ENCODE data around the gene TCEANC.
"Not testable (repeated sequence)": the region's sequence is repeated elsewhere in the genome, so short reads cannot be mapped to it uniquely, and the experiment has no call there.

TCEANC gene

DNA sequence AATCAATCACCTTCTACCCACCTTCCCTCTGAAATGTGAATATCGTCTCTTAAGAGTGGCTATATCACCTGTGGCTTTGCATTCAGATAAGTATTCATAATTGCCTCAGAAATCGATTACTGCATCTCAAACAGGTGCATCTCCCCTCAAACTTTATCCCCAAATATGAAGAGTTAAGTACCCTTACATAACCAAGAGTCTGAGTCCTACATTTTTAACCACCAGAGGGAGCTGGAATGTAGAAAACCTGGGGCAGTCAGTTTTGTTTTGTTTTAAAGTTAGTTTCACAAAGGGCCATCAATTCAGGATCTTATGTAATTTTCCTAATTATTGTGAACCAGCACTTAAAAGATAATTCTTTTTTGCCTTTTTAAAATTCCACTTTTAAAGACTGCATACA is 5.7 kb downstream of the TCEANC start:
- DNase-seq, result no peak

DNA sequence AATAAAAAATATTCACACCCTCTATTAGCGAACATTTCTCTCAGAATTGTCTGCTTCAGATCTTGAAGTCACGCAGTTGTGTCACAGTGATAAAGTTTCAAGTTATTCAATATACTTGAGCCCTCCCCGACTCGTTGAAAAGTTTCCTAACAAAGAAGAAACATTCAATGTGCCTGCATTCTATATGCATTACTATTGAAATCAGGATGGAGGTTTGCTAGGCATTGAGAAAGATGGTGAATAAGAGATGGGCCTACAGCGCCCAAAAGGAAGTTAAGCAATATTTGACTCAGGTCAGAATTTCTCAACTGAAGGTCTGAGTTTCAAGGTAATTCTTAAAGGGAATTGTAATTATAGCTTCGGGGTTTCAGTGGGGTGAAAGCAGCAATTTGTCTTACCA is 6.1 kb downstream of the TCEANC start:
- DNase-seq, result no peak

DNA sequence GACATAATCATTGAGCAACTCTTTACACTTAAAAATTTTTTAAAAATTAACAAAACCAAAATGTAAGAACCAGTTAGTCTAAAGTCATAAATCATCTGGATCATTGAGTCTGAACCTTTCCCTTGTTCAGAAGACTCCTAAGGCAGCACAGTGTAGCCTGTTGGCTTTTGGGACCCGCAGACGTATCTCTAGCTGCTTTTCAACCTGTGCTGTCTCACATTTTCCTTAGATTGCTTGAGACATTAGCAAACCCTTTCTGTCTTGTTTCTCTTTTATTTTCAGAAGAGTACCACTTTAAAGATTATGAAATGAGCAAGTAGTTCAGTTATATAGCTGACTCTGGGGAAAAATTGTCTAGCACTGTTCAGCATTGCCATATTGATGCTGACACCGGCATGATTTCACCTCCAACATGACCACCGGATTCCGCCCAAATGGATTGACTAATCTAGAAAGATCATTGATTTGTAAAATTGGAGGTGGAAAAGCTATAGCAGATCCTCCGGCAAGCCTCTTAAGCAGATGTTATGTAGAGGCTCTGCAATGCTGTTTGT is 8.9 kb downstream of the TCEANC start:
- DNase-seq, result no peak

DNA sequence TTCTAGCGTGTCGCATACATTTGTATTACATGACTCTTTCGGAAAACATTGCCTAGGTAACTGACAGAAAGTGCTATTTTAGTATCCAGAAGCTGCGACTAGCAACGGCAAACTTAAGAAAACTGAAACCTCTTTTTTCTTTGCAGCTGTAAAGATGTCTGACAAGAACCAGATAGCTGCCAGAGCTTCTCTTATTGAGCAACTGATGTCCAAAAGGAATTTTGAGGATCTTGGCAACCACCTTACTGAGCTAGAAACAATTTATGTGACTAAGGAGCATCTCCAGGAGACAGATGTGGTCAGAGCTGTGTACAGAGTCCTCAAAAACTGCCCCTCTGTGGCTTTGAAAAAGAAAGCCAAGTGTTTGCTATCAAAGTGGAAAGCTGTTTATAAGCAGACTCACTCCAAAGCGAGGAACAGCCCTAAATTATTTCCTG is 9.4 kb downstream of the TCEANC start:
- no peak for DNase-seq

DNA sequence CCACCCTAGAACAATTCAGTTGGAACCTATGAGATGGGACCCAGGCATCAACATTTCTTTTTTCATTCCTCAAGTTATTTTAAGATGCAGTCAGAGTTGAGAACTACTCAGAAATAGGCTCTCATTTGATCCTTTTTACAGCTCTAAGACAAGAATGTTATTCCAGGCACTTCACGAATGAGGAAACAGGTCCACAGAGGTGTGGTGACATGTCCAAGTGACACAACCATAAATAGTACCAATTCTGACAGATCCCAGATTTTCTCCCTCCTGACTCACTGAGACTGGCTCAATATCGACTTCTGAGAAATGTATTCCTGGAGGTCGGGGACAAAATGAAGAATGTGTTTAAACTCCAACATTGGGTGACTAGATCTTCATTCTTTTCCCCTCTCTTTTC is 11.1 kb downstream of the TCEANC start:
- DNase-seq, result no peak

DNA sequence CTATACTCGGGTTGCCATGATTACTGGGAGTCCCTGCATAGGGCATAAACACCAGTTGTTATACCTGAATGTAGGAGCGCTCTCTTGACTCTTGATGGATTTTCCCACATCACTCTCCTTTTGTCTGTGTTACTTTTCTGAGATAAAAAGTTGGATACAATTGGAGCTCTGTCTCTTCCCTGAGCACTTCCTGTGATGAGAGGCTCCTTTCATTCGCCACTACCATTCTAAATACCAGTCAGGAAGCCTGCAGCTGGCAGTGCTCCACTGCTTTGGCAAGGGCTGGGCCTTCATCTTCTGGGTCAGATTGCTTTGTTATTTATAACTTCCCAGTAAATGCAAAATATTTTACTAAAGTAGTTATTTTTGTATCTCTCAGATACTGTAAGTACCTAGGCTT is 13.9 kb downstream of the TCEANC start:
- DNase-seq, result no peak

DNA sequence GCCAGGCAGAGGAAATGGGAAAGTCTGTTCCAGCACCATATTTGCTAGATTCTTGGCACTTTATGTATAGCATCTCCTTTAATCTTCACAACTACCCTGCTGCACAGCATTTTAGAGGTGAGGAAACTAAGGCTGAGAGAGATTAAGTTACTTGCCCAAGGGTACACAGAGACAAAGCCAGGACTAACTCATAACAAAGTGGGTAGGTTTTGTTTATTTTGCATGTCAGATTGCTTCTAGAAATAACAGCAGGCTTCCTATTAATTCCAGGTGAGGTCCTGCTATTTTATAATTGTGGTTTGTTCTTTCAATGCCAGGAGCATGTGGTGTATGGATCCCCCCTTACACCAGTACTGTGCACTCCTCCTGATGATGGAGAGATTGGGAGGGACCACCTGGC is 15.0 kb downstream of the TCEANC start:
- DNase-seq, result no peak

DNA sequence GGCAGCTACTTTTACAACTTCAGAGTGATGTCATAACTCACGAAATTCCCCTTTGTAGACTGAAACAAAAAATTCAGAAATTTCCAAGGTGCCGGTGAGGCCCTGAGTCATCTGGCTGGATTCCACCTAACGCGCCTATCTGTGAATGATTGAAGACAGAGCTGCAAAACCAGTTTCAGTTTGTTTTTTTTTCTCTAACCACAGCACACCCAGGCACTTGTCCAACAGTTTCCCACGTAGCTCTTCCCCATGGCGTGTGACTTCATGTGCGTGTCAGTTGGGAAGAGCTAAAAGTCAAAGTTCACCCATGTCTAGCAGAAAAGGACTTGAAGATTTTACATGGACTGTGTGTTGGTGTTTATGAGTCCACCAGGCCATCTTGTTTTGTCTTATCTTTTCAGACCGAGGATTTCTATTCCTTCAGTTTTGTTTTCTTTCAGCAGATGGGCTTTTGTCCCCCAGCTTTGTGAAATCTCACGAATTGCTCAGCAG is 16.4 kb downstream of the TCEANC start:
- peak in 1 of 2 donors; percentile 61 for DNase-seq

DNA sequence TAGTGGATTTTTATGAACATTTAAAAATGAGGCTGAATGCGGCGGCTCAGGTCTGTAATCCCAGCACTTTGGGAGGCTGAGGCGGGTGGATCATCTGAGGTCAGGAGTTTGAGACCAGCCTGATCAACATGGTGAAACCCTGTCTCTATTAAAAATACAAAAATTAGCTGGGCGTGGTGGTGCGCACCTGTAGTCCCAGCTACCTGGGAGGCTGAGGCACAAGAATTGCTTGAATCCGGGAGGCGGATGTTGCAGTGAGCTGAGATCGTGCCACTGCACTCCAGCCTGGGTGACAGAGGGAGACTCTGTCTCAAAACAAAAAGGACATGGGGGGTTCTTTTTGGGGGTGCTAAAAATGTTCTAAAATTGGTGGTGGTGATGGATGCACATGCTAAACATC is 16.8 kb downstream of the TCEANC start:
- not testable (repeated sequence) for DNase-seq

DNA sequence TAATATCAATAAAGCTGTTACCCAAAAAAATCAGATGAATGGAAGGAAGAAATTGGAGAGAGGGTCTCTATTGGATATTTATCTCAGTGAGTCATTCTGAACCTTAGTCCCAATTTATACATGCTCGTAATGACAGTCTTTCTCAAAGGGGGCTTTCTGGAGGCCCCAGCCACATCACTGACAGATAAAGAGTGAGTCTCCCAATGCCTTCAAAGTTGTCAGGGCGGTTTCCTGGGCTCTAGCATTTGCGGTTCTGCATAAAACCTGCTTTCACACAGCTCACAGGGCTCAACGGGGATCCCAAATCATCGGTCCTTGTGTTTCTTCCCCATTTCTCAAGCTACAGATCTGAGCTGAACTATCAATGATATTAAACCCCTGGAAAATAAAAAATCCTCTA is 17.3 kb downstream of the TCEANC start:
- DNase-seq, result no peak

DNA sequence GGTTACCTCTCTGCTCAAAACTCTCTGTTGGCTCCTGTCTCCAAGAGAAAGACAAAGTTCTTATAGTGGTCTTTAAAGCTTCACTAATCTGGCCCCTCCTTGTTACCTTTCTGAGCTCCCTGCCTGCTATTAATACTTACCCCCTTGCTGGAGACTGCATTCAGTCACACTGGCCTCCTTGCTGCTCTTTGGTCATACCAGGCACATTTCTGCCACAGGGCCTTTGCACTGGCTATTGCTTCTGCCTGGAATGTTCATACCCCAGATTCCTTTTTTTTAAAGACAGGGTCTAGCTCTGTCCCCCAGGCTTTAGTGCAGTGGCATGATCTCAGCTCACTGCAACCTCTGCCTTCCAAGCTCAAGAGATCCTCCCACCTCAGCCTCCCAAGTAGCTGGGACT is 20.1 kb downstream of the TCEANC start:
- DNase-seq, result no peak

DNA sequence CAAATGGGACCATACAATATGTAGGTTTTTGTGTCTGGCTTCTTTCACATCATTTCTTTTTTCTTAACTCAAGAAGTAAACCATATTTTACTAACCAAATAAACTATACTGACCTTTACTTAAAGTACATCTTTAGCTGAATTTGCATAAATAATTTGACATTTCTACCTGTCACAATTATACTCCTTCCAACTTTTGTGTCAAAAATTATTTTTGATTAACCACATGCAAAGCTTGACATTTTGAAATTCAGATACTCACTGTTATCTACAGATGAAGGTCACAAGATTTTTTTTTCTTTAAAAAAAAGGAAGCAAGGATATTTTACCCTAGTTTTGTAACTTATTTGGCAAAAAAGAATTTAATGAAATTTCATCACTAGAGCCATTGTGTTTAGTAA is 23.9 kb downstream of the TCEANC start:
- DNase-seq, result no peak

DNA sequence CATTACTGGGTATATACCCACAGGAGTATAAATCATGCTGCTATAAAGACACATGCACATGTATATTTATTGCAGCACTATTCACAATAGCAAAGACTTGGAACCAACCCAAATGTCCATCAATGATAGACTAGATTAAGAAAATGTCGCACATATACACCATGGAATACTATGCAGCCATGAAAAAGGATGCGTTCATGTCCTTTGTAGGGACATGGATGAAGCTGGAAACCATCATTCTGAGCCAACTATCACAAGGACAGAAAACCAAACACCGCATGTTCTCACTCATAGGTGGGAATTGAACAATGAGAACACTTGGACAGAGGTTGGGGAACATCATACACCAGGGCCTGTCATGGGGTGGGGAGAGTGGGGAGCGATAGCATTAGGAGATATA is 26.8 kb downstream of the TCEANC start:
- DNase-seq, result not testable (repeated sequence)

DNA sequence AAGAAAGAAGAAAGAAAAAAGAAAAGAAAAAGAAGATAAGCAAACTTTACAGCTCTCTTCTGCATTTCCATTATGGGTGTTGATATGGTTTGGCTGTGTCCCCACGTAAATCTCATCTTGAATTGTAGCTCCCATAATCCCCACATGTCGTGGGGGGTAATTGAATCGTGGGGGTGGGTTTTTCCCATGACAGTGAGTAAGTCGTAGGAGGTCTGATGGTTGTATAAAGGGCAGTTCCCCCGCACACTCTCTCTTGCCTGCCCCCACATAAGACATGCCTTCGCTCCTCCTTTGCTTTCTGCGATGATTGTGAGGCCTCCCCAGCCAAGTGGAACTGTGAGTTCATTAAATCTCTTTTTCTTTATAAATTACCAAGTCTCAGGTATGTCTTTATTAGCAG is 28.7 kb downstream of the TCEANC start:
- DNase-seq, result no peak

DNA sequence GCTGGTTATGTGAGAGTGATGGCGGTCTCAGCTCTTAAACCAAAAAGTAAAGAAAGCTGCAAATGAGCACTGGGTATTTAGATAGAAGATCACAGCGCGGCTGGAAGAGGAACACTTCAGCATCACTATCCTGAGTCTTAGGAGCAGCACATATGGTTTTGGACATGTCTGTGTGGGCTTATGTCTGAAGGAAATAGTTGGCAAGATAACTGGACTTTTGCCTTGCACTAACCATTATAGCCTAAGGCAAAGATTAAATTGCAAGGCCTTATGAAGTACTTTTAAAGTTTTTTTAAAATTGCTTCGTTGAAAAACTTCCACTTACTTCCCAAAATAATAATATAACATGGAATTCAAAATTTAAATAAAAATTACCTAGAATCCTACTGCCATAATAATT is 31.4 kb downstream of the TCEANC start:
- DNase-seq, result no peak

DNA sequence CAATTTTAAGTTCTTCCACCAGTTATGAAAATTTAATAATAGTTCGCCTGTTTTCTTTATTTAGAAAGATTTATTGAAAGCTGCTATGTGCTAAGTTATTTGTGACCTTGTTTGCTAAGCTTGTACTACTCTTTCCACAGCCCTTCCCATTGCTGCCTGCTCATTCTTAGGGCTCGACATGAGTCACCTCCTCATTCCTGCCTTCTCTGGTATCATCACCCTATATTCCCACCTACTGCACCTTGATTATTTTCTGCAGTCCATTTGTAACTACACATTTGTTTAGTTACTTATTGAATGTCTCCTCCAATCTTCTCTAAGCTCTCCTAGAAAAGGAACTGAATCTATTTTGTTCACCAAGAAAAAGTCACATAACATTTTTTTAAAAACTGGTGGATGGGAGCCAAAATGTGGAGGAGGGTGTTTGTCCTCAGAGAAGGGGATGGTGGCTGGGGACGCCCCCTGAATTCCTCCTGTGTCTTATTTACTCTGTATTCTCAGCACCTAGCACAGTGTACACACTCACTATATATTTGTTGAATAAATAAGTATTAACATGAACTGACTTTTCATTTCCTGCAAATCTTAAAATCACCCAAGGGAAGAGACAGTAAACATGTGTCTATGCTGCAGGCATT is 32.3 kb downstream of the TCEANC start:
- DNase-seq, result no peak

DNA sequence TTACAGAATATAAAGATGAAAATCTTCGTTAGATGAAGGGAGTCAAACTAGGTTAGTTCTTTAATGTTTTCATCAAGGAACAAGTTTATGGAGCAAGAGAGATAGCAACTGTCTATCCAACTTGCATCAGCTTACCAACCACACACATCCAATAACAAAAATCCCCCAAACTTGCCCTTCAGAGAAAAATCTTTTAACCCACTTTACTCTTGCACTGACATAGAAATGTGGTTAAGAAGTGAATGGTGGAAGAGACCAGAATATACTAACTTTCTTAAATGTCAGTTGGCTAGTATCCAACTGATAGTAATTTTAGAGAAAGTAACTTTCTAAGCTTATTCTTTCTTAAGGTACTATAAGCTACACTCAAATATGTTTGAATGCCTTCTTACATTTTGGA is 34.3 kb downstream of the TCEANC start:
- no peak for DNase-seq

DNA sequence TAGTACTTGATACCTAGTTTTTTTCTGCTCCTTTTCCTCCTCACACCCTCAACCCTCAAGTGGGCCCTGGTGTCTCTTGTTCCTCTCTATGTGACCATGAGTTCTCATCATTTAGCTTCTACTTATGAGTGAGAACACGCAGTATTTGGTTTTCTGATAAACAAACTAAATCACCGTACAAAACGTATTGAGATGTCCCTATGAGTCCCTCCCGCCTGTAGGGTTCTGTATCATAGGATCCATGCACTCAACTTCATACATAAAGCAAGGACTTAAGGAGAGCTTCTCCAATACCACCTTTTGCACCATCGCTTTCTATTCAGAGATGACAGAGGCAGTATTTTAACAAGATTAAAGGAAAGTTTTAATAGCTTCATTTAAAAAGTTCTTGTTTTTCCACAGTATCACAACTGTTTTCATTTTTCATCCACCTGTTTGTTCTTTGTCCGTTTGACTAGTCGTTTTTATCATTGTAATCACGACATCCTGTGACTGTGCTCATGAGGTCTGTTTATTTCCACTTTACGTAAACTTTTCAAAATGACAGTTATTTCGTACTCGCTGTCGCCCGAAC is 35.5 kb downstream of the TCEANC start:
- no peak for DNase-seq

DNA sequence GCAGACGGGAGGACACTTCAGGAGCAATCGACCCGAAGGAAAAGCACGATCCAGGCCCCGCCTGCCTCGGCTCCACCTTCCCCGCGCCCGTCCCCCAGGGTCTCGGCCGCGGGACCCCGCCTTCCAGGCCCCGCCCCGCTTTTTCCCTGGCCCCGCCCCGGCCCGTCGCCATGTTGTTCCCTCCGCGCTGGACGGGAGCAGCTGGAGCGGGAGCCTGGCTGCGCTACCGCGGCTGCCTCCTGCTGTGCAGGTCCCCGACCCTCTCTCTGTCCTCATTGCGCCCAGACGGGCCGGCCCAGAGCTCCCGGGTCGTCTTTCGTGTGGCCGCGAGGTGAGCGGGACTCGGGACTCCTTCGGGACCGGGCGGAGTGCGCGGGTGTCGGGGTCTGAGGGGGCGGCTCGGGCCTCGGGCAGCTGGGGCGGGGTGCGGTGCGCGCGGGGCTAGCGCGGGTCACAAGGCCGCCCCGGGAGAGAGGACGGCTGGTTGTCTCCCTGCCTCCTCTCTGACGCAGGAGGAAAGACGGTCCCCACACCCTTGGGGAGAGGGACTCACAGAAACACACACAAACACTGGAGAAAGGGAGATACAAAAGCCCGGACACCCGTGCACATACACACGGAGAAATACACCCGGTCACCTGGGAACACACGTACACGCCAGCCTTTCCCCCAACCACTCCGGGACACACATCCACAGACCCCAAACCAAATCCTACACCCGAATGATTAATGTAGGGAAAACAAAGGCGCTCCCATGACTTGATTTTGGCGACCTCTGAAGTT is 36.2 kb downstream of the TCEANC start, which contains the start of gene RAB9A:
RAB9A (plus strand) TSS at position 171 of the 783 bp plus-strand sequence. CDS start 19,619 bp downstream, outside the sequence.
- DNase-seq, result peak in 1 of 2 donors; percentile 29

DNA sequence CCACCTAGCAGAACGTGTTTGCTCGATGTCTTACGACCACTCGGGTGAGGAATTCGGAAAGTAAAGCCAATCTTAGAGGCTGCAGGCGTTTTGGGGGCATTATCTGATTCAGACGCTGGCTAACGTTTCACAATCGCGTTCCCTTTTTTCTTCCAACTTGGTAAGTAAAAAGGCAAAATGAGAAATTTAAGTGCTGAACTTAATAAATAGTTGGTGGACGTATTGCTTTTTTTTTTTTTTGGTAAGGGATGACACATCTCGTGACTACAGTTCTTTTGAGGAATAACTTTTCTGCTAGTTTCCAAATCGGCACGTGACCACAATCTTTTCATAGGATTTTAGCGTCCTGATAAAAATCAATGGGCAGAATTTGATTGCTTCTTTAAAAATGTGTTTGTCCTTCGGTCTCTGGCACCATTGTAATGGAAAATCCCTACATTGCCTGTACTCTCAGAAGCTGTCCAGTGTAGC is 36.8 kb downstream of the TCEANC start:
- no peak for DNase-seq

DNA sequence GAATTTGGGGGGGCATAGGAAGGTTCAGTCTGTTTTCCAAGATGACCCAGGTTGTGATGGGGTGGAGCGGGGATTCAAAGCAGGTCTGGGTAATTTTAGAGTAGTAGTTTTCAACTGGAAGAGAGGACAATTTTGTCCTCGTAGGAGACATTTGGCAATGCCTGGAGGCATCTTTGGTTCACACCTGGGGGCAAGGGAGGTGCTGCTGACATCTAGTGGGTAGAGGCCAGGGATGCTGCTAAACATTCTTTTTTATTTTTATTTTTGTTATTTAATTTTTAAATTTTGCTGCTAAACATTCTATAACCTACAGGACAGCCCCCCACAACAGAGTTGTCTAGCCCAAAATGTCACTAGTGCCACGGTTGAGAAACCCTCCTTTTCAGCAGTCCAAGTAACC is 37.9 kb downstream of the TCEANC start:
- DNase-seq, result no peak

DNA sequence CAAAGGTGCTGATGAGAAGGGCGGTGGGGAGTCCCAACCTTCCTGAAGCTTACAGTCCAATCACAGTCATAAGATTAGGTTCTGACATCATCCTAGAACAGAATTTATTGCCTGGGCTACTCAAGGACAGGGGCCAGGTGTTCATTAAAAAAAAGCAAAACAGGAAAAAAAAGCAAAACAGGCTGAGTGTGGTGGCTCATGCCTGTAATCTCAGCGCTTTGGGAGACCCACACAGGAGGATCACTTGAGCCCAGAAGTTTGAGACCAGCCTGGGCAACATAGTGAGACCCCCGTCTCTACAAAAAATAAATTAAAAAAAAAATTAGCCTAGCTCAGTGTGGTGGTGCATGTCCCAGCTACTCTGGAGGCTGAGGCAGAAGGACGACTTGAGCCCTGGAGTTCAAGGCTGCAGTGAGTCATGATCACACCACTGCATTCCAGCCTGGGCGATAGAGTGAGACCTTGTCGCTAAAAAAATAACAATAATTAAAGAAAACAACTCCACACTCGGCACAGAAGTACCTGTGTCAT is 39.0 kb downstream of the TCEANC start:
- DNase-seq, result no peak

DNA sequence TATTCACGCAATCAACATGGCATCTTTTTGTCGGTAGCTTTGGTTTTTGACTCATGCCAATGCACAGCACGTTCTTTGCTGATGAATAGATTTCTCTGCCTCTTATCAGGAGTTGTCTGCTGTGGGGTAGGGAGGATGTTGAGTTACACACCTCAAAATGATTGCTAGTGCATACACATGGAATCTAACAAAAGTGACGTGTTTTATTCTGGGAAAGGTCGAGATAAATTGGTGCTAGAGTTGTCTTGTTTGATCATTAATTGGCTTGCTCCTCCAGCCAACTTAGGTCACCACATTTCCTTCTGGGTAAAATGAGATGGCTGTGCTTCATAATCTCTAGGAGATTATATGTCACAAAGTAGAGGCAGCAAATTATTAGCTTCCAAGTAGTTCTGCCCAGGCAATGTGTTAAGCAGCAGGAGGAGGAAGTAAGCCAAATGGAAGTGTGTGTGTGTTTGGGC is 39.9 kb downstream of the TCEANC start:
- no peak for DNase-seq
